ENCODE data around the gene CFAP46.
"Not testable (repeated sequence)": the region's sequence is repeated elsewhere in the genome, so short reads cannot be mapped to it uniquely, and the experiment has no call there.

CFAP46 gene

DNA sequence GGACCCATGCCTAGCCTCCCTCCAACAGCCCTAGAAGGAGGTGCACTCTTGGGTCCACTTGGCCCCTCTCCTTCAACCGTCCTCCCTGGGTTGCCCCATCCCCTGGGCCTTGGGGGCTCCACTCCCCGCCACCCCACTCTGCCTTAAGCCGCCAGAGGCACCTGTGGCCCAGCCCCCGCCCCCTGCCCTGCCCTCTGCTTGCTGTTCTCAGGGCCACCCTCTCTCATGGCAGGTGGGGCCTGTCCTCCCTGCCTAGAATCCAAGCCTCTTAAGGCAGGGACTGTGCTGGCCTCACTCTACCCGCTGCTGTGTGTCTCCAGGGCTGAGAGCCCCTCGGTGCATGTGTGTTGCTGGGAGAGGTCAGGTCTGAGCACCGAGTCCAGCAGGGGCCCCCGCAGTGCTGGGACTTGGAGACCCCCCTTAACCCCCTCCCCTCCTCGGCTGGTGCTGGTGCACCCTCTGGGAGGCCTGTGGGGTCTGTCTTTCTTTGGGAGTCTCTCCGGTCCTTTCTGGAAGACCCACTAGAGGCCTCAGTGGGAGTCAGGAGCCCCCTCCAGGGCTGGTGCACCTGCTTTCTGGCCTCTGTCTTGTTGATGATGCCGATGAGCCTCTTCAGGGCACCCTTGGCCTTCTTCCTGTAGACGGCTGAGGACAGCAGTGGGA lies 43.8 kb downstream of the CFAP46 start:
- no peak for DNase-seq

DNA sequence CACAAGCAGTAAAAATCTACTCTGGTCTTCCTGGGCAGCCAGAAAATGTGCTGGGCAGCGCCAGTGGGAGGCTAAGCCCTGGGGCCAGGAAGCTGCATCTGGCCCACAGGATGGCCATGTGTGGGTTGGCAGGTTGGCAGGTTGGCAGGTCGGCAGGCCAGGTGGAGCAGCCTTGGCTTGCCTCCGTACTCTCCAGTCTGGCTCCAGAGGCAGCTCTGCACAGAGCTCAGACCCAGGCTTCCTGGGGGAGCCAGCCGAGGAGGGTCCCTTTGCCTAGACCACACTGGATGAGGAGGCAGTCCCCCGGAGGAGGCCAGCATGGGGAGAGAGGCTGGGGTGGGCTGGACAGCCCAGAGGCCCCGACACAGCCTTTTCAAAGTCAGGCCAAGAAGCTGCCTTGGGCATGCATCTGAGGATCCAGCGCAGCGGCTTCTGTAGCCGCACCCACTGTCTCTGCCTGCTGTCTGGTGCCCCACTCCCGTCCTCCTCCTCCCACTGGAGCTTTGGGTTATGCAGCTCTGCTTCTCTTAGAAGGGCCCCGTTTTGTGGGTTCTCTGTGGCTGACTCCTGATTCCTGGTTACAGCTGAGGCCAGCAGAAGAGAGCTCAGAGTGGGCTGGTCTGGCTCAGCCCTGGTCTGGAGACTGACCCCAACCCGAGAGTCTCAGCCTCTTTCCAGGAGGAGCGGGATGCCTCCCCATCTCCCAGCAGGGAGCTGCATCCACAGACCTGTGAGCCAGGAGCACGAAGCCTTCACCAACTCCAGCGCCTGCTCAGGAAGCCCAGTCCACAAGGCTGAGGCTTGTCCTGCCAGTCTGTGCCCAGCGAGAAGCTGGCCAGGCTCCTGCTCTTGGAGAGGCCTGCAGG lies 44.6 kb downstream of the CFAP46 start:
- DNase-seq, result no peak

DNA sequence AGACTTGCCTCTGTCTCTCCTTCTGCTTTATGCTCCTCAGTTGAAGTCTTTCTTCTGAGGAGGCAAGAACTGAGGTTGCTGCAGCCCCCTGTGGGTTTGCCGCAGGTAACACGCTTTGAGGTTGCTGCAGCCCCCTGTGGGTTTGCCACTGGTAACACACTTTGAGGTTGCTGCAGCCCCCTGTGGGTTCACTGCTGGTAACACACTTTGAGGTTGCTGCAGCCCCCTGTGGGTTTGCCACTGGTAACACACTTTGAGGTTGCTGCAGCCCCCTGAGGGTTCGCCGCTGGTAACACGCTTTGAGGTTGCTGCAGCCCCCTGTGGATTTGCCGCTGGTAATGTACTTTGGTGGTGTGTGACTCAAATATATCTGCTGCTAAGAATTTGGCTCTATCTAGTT lies 48.6 kb downstream of the CFAP46 start:
- DNase-seq, result not testable (repeated sequence)

DNA sequence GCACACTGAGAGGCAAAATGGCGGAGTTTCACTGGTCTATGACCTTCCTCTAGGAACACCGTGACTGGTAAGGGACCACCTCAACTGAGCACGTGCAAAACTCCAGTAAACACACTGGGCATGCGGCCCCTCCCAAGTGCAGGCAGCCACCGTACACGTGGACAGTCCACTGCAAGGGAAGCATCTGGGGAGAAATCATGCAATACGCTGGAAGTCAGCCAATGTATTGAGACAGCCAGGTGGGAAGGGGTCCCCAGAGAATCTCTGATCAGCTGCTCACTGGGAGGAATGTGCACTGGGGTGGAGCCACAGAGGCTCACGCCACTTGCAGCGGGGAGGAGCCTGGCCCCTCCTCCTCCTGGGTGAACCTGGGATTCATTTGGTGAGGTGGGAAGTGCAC lies 49.3 kb downstream of the CFAP46 start:
- DNase-seq, result no peak

DNA sequence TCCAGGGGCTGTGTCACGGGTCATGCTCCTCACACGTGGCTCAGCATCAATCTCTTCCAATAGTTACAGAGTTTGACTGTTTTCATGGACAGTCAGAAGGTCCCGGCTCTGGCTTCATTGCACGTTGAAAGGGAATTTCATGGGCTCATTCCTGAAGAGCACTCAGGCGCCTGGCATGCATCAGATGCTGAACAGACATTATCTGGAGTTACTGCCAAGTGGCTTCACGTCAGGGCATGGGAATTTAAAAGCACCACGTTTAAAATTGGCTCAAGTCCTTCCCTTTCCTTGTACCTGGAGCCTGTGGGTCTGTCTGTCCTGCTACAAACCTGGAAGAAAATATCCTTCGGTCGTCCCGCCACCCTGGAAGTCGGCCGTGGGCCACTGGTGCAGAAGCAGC lies 50.4 kb downstream of the CFAP46 start:
- no peak for DNase-seq

DNA sequence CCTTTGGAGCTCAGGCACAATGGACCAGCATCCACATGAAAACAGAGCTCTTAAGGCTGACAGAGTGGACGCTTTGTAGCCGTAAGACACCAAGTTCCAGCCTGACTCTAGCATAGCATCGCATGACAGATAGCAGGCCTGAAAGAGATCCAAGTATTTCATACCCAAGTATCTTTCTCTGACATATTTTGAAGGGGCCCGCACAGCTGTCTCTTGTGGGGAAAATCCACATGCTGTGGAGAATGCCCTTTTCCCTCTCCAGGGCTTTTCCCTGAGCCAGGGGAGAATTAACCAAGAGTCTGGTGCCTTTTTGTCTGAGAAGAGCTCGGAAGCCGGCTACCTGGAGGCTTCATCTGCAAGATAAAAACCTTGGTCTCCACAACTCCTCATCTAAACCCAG lies 51.0 kb downstream of the CFAP46 start:
- DNase-seq, result no peak

DNA sequence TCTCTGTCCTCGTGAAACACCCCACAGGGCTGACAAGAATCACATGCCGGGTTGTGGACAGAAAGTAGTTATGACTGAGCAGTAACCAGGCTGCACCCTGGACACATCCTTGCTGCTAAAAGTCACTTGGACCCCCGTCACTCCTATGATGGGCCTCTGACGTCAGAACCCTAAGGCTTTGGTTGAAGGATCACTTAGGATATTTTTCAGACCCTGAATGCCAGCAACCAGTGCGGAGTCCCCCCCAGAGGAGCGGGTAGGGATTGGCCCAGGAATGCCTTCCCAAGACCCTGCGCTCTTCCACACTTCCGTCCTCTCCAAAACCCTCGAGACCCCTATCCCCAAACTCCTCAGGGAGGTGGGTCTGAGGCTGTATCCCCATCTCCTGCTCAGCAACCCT lies 52.1 kb downstream of the CFAP46 start:
- DNase-seq, result no peak

DNA sequence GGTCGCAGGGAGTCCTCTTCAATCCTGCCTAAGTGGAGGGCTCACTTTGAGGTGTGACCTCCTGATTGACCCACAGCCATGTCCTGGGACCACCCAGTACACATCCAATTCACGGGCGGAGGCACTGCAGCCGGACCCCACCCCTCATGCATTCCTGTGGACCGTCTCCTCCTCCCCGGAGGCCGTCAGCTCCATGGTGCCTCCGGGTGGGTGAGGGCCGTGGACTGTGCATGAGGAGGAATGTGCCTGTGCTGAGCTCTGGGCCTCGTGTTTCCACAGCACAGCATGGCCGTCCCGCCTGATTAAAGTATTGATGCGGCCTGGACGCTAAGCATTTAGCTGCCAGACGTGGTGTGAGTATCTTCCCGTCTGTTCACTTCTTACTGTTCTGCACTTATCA lies 52.8 kb downstream of the CFAP46 start:
- no peak for DNase-seq

DNA sequence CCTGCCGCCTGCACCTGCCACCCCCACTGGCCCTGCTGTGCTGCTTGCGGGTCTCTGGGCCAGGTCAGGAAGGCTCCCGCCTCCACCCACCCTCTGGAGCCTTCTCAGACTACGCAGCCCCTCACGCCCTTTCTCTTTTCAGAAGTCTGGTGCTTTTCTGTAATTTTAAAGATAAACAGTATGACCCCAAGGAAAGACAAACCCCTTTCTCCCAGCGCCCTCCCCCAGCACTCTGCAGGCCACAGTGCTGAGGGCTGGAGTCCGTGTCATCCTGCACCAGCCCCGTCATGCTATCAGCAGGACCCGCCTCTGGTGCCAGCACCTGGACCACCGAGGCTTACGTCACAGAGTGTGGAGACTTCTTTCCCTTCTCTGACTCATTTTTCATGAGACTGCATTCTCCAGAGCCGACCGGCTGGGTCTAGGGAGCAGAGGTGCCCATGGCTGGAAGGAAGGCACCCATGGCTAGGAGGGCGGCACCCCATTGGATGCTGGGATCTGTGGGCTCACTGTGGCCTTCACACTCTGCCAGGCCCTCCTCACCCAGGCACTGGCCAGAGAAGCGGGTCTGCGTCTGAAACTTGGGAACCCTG lies 53.4 kb downstream of the CFAP46 start:
- no peak for DNase-seq

DNA sequence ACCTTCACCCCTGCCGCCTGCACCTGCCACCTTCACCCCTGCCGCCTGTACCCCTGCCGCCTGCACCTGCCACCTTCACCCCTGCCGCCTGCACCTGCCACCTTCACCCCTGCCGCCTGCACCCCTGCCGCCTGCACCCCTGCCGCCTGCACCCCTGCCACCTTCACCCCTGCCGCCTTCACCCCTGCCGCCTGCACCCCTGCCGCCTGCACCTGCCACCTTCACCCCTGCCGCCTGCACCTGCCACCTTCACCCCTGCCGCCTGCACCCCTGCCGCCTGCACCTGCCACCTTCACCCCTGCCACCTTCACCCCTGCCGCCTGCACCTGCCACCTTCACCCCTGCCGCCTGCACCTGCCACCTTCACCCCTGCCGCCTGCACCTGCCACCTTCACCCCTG lies 53.9 kb downstream of the CFAP46 start:
- DNase-seq, result not testable (repeated sequence)

DNA sequence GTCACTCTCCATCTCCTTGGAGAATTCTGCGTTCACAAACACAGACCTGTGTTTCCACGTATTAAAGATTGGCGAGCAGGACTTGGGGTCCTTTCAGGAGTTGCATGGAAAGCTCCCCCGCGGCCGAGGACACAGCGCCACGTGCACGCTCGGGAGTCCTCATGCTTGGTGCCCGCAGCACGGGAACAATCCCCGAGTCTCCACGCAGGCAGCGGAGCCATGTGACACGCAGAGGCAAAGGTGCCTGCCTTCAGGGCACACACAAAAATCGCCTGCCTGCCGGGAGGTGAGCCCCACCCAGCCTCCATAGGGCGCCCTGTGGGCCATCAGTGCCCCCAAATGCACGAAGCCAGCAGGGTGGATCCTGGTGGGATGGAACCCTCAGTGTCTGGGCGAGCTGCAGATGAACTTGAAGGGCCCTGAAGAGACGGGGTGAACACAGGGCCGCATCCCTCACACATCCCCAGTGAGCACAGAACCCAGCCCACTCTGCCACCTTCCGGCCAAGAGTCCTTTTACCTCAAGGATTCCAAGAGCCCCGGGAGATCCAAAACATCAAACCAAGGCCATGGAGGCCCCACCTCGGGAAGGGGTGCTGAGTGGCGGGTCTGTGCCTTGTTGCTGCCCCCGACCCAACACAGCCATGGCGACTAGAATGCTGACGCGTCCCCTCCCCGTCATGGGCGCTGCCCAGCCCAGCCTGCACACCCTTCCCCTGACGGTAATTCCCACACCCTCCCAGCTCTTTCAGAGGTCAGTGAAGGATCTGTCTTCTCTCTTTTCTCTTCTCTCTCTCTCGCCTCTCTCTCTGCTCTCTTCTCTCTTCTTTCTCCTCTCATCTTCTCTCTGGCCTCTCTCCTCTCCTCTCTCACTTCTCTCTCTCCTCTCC lies 55.9 kb downstream of the CFAP46 start:
- no peak for DNase-seq

DNA sequence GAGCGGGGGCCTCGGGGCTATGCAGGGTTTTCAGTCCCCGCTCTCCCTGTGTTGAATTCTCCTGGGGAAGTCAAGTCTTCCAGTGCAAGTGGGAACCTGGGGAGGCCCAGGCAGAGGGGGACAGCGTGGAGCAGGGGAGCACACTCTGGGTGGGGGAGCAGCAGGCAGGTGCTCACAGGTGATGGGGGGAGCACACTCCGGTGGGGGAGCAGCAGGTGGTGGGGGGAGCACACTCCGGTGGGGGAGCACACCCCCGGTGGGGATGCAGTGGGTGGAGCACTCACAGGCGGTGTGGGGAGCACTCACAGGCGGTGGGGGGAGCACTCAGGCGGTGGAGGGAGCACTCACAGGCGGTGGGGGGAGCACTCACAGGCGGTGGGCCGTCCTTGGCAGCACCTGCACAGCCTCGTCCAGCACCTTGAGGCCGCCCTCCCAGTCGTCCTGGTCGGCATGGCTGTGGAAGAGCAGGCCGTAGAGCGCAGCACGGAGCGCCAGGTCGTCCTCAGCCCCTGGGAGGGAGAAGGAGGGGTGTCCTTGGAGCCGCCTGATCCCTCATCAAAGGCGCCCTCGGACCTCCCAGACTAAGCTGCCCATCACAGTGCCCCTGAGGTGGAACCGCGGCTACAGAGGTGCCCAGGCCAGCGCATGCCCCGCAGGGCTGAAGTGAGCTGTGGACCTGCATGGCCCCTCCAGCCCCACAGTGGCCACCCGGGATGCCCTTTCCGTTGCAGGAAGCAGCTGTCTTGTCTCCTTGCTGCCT lies 56.7 kb downstream of the CFAP46 start:
- DNase-seq, result no peak

DNA sequence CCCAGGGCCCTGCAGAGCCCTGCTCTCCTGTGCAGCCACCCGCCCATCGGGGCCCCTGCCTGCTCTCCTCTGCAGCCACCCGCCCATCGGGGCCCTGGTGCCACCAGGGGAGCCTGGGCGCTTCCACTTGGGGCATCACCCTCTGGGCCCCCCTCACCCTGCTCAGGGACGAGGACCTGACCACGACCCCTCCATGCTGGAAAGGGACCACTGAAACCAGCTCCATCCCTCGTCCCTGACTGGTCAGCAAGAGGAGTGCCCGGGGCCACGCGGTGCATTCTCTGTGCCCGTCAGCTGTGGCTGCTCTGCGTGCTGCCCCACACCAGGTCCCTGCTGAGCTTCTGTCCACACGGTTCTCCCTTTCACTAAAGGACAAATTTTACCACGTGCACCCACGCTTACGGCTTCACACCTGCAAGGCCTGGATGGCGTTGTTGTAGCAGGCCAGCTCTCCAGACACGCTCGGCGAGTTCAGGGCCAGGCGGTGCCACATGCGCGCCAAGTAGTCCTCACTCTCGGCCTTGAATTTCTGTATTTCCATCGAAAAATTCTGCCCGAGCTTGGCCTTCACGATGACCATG lies 57.6 kb downstream of the CFAP46 start:
- DNase-seq, result no peak

DNA sequence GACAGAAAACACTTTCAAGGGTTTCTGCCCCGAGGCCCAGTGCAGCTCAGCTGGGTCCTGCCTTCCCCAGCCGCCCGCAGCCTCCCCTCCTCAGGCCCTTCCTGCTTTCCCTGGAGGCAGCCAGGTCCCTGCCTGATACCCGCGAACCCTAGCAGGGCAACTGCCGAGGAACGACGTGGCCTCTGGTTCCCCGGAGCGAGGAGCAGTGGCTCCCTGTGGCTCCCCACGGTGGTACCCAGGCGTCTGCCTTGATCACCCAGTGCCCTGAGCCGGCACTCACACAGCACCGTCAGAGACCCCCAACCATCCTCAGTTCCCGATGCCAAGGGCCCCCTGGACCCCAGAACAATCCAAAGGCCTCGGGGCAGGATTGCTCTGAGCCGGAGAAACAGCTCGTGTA lies 58.3 kb downstream of the CFAP46 start:
- no peak for DNase-seq

DNA sequence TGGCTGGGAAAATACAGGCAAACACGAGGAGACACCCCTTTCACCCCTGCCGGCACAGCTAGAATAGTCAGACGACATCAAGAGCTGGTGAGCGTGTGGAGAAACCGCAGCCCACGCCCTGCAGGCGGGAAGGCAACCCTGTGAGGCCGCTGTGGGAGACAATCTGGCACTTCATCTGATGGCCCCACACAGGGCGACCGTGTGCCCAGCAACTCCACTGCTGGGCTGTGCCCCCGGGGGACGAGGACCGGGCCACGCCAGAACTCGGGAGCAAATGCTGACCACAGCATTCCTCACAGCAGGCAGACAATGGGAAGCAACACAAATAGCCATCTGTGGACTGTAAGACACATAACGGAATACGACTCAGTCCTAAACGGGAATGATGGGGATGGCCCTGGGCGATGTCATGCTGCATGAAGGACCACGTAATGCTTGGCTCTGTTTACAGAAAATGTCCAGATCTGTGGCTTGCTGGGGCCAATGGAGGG lies 58.9 kb downstream of the CFAP46 start:
- DNase-seq, result no peak

DNA sequence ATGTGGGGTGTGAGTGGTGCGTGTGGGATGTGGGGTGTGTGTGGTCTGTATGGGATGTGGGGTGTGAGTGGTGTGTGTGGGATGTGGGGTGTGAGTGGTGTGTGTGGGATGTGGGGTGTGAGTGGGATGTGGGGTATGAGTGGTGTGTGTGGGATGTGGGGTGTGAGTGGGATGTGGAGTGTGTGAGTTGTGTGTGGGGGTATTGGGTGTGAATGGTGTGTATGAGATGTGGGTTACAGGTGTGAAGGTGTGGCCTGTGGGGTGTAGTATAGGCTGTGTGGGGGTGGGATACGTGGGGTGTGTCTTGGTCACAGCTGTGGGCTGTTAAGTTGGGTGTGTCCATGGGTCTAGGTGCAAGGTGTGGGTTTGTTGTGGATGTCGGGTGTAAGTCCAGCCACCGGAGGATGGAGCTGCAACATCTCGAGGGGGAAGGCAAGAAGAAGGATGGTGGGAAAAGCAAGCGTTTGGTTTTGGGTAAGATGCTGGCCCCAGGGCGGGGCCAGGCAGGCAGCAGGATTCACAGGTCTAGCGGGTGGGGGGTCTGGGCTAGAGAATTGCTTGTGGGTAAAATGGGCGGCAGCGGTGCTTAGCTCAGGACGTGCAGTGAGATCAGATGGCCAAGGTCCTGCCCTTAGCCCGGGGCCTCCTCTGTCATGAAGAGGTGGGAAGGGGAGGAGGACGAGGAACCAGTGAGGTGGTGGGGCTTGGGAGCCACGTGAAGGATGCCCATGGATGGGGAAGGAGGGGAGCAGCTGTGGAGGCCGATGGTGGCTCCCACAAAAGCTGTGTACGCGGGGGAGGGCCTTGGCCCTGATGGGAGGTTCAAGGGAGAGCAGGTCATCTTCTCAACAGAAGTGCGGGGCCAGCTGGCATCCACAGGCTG lies 60.1 kb downstream of the CFAP46 start:
- no peak for DNase-seq

DNA sequence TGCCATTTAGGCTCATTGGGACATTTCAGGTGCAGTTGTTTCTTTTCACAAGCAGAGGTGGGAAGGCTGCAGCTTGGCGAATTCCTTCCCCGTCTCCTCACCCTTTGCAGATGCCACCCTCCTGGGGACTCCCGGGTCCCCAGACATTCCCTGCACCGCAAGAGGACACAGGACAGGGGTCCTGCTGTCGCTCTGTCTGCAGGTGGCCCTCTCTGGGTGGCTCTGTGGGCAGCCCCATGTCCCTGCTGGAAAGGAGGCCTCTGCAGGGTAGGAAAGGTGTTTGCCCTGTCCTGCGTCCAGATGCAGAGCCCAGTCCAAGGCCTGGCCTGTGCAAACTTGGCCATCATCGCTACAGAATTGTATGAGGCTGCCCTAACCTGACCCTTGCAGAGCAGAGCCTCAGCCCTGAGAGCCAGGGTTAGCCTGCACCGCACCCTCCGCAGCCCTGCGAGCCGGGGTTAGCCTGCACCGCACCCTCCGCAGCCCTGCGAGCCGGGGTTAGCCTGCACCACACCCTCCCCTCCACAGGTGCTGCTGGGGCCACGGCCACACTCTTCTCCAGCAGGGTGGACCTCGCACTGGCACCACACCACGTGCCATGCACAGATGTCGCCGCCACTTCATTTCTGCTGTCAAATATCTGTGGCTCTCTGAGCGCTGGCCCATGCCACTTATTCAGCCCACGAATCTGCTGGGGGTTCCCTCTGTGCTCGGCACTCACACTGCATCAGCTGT lies 61.0 kb downstream of the CFAP46 start:
- DNase-seq, result no peak

DNA sequence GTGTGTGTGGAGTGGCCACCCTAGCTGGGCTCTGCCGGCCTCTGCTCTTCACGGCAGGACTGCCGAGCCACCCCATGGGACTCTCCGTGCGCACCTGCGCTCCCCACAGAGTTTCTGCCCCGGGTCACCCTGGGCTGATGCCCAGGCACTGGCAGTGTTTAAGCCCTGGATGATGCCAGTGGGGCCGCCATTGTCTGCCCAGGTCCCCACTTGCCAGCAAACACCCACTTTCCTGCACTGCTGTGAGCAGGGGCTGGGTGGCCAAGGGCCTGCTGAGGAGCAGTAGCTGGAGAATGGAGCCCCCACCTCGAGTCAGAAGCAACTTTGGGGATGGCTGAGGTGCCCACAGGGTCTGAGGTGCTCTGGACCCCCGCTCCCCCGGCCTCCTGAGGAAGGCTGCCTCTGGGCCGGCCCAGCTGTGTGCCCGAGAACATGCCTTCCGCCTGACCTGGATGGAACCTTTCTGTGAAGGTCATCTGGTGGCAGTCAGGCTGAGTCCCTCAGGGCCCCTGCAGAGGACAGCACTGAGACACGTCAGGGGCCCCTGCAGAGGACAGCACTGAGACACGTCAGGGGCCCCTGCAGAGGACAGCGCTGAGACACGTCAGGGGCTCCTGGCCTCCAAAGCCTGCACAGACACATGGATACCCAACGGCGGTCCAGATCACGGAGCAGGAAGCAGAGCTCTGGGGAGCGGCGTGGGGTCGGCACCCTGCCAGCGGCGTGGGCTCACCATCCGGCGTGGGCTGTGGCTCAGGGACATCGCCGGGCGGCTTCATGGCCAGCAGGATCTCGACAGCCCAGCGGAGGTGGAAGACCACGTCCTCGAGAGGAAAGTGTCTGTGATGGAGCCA lies 62.0 kb downstream of the CFAP46 start:
- DNase-seq, result no peak
